Activated CD4-positive, alpha-beta memory T cell treated with anti-CD3 and anti-CD28 coated beads, Interleukin-2, amount 10 ng/mL, durations not matched to agents 7 days and 5 days (primary cell): ENCODE results near the gene PIR. TPM values are rescaled to one million over a fixed set of nuclear protein-coding genes. Genes with fewer than 3 reads are reported as not detected.

Experiments
- CTCF ChIA-PET: fragments of 350-600 bp; sonication (Branson Sonifier 250); formaldehyde crosslinking; loops from one replicate; lab custom pipeline; 2021; ENCODE audit warnings: antibody characterized with exemption, inconsistent platforms; lab: Charles Lee
- POLR2A ChIA-PET: fragments of 350-600 bp; sonication (Branson Sonifier 250); formaldehyde crosslinking; loops from one replicate; lab custom pipeline; 2021; ENCODE audit warnings: antibody characterized with exemption; lab: Charles Lee
- DNase-seq: peaks from one replicate; pipeline ENCODE4 v3.0.0-alpha.2; 2020
- H3K27ac Mint-ChIP-seq: one replicate; pipeline ENCODE4 v1.8.0; 2021; ENCODE audit warnings: mild to moderate bottlenecking, mixed read lengths
- H3K27me3 Mint-ChIP-seq: one replicate; pipeline ENCODE4 v1.8.0; 2021; ENCODE audit warnings: mixed read lengths
- H3K36me3 Mint-ChIP-seq: one replicate; pipeline ENCODE4 v1.8.0; 2021; ENCODE audit warnings: low read depth, mixed read lengths
- H3K4me1 Mint-ChIP-seq: one replicate; pipeline ENCODE4 v1.8.0; 2021; ENCODE audit warnings: mixed read lengths
- H3K4me3 Mint-ChIP-seq: one replicate; pipeline ENCODE4 v1.8.0; 2021; ENCODE audit warnings: mild to moderate bottlenecking, mixed read lengths
- H3K9me3 Mint-ChIP-seq: one replicate; pipeline ENCODE4 v1.8.0; 2021; ENCODE audit warnings: mixed read lengths
- total RNA-seq, 2 experiments: library from RNA; stranded (reverse); gene quantifications; one replicate each; pipeline ENCODE4 v1.2.3, GENCODE V29; 2021

The PIR gene
- total RNA-seq, 2 experiments from 2014 or later: 5.1 to 5.6 TPM

DNA sequence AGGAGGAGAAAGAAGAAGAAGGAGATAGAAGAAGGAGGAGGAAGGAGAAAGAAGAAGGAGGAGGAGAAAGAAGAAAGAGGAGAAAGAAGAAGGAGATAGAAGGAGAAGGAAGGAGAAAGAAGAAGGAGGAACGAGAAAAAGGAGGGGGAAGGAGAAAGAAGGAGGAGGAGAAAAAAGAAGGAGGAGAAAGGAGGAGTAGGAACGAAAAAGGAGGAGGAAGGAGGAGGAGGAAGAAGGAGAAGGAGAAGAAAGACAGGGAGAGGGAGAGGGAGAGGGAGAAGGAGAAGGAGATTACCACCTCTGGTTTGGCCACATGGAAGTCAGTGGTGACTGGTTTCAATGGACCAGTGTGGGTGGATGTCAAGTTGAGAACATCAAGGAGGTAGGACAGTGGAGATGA is 58.9 kb downstream of the PIR start:
- ChIA-PET POLR2A (no interaction called here), CTCF (no interaction called here)
- Mint-ChIP-seq H3K4me1 (no peaks in the 10 kb centered on the region), H3K27me3 (peaks cover 14% of the 10 kb centered on the region), H3K4me3 (no peak overlapping the region), H3K9me3 (no peaks in the 10 kb centered on the region), H3K27ac (no peak overlapping the region), H3K36me3 (no peaks in the 10 kb centered on the region)
- DNase-seq: no peak

DNA sequence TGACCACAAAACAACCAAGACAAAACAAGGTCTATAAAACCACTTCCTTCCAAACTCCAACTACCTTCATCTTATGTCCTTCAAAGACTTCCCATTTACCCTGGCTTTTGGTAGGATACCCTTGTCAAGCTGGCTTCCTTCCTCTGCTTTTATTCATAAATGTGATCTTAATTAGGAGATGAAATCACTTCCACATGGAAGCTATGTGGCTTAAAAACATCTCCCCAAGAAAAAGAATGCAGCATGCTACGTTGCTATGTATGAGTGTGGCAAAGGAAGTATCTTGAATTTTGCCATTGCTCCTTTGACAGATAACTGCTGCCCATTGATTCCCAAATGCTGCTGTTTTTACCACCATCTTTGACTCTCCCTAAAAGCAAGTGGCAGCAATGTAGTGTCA is 62.5 kb downstream of the PIR start:
- no peak for DNase-seq
- Mint-ChIP-seq H3K36me3 (no peaks in the 10 kb centered on the region), H3K27me3 (peaks cover 14% of the 10 kb centered on the region), H3K4me1 (no peaks in the 10 kb centered on the region), H3K9me3 (no peaks in the 10 kb centered on the region), H3K27ac (no peak overlapping the region), H3K4me3 (no peak overlapping the region)
- ChIA-PET CTCF (interaction anchor here (0.7 kb wide), 1 partner anchor 78 kb away, joined by 4 read pairs; no protein-coding TSS in a partner anchor), POLR2A (no interaction called here)

DNA sequence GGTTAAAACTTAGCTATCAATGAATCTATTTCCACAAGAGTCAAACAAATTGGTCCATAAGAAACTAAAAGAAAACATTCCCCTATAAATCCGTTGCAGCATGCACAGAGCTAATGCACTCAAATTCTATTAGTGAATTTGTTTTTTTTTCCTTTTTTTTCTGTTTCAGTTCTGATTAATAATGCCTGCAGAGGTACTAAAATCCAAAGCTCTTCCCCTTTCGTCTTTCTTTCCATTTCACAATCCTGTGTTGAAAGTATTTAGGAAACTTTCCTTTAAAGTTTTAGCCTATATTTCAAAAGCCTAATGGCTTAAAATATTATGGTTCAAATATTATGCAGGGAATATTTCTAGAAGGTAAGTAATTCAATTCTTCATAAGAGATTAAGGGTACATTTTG is 63.1 kb downstream of the PIR start:
- Mint-ChIP-seq H3K27ac (no peak overlapping the region), H3K36me3 (no peaks in the 10 kb centered on the region), H3K9me3 (no peaks in the 10 kb centered on the region), H3K4me1 (no peaks in the 10 kb centered on the region), H3K27me3 (peaks cover 14% of the 10 kb centered on the region), H3K4me3 (no peak overlapping the region)
- CTCF ChIA-PET: interaction anchor here (0.7 kb wide), 1 partner anchor 77 kb away, joined by 4 read pairs; no protein-coding TSS in a partner anchor
- POLR2A ChIA-PET: no interaction called here
- DNase-seq: no peak

DNA sequence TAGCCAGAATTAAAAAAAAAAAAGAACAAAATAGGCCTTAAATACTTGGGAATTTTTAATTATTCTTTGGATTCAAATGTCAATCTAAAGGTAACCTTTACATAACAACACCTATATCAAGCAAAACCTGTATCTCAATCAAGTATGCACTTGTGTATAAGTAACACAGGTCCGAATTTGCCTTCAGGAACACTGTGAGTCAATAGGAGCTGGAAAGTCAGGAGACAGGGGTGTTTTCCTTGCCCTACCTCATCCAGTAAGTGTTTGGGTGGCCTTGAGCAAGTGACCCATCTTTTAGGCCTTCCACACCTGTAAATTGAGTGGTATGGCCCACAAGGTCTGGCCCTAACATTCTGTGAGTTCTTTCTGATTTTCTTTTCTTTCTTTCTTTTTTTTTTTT is 68.1 kb downstream of the PIR start:
- H3K27me3 Mint-ChIP-seq: no peaks in the 10 kb centered on the region
- CTCF ChIA-PET: no interaction called here
- H3K27ac Mint-ChIP-seq: no peak overlapping the region
- POLR2A ChIA-PET: no interaction called here
- no peaks in the 10 kb centered on the region for H3K4me1 Mint-ChIP-seq
- H3K36me3 Mint-ChIP-seq: no peaks in the 10 kb centered on the region
- no peak for DNase-seq
- no peaks in the 10 kb centered on the region for H3K9me3 Mint-ChIP-seq
- H3K4me3 Mint-ChIP-seq: no peak overlapping the region

DNA sequence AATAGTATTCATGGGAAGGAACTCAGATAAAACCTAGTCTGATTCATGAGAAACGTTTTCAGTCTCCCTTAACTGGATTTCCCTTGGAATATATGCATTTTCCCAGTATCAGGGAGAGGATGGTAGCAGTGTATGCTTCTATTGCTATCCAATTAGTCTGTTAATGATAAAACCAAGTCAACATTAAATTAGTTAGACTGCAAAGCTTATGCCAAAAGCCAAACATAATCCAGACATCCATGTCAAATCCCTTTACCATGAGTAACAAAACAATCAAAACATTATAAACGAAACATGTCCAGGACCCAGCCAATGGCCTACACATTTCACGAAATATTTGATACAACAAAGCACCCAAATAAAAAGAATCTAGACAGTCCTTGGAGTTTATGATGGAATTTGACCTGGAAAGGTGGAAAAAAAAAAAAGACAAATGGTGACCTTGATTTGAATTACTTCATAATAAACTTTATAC is 74.4 kb downstream of the PIR start:
- ChIA-PET POLR2A (no interaction called here), CTCF (no interaction called here)
- H3K4me3 Mint-ChIP-seq: no peak overlapping the region
- no peaks in the 10 kb centered on the region for H3K27me3 Mint-ChIP-seq
- no peak for DNase-seq
- no peaks in the 10 kb centered on the region for H3K4me1 Mint-ChIP-seq
- no peaks in the 10 kb centered on the region for H3K9me3 Mint-ChIP-seq
- H3K36me3 Mint-ChIP-seq: no peaks in the 10 kb centered on the region
- H3K27ac Mint-ChIP-seq: no peak overlapping the region

DNA sequence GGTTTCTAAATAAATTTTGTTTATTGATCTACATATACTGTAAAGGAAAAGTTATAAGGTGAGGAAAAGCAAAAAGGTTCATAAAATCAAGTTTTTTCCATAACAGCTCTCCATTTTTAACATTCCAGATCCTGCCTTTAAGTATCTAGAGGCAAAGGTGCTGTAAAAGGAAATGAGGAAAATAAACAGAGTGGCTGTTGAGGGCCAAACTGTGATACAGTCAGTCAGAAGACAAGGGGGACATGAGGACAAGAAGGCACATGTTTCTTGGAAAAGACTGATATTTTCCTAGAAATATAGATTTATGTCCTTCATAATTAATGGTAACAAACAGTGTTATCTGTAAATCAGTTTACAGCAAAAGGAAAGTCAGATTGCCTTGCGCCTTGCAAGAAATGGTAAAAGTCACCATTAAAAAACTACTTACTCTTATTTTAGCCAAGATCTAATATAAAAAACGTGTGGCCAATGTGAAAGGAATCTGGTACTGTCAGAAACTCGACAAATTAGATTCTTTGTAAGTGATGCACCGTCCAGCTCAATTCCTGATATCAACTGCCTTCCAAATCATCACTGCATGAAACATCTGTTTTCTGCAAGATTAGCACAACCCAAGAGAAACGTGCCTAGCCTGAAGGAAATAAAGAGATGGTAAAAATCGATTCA is 75.0 kb downstream of the PIR start:
- H3K4me3 Mint-ChIP-seq: no peak overlapping the region

DNA sequence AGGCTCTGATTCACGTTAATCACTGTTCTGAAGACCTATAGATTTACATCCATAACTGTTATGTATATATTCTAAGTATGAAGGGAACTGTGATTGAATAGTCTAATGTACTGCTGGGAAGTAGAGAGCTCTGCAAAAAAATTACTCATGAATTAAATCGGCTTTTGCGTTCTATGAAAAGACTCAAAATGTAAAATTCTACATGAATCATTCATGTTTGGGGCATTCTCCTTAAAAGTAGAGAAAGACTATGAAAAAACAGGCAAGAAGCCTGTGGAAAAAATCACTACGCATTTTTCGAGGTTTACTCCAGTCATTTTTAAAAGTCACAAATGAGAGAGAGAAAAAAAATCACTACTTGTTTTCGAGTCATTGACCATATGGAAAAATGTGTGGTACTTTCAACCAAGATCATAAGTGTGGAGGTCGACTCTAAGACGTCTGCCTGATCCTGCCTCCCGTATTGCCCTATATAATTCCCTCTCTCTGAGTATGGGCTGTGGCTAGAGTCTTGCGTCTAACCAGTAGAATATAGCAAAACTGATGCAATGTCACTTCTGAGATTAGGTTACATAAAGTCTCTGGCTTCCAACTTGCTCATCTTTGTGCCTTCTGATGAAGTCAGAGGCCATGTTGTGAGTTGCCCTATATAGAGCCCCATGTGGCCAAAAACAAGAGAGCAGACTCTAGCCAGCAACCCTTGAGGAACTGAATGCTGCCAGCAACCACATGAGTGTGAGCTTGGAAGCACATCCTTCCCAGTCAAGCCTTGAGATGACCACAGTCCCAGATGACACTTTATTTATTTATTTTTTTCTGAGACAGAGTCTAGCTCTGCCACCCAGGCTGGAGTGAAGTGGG is 76.8 kb downstream of the PIR start:
- ChIA-PET CTCF (no interaction called here), POLR2A (no interaction called here)
- Mint-ChIP-seq H3K4me1 (no peaks in the 10 kb centered on the region), H3K27me3 (no peaks in the 10 kb centered on the region), H3K4me3 (no peak overlapping the region), H3K27ac (no peak overlapping the region), H3K9me3 (no peaks in the 10 kb centered on the region), H3K36me3 (no peaks in the 10 kb centered on the region)
- DNase-seq: no peak

More for the DNA sequence above, 75.0 kb downstream of the PIR start:
- no peaks in the 10 kb centered on the region for H3K36me3 Mint-ChIP-seq
- CTCF ChIA-PET: no interaction called here
- POLR2A ChIA-PET: no interaction called here
- no peak for DNase-seq
- no peaks in the 10 kb centered on the region for H3K27me3 Mint-ChIP-seq
- H3K4me1 Mint-ChIP-seq: no peaks in the 10 kb centered on the region
- no peak overlapping the region for H3K27ac Mint-ChIP-seq
- no peaks in the 10 kb centered on the region for H3K9me3 Mint-ChIP-seq

DNA sequence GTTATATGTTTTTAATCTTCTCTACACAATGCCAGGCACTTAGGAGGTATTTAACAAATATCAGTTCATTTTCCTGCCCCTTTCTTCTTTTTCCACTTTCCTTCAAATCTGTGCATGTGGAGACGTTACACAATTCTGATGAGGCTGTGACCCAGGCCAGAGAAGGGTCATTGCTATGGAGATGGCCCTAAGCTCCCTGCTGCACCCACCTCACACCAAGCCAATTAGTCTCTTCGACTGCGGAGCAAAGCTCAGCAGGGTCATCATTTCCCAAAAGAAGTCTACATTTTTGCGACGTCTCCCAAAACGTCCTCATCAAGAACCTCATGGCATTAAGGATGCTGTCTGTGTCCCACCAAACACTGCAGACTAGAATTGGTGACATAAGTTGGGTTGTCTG is 80.0 kb downstream of the PIR start:
- ChIA-PET POLR2A (no interaction called here), CTCF (interaction anchor here (1.0 kb wide), 1 partner anchor 213 kb away, joined by 3 read pairs; no protein-coding TSS in a partner anchor)
- H3K27ac Mint-ChIP-seq: no peak overlapping the region
- no peak overlapping the region for H3K4me3 Mint-ChIP-seq
- no peaks in the 10 kb centered on the region for H3K4me1 Mint-ChIP-seq
- no peaks in the 10 kb centered on the region for H3K27me3 Mint-ChIP-seq
- H3K9me3 Mint-ChIP-seq: no peaks in the 10 kb centered on the region
- H3K36me3 Mint-ChIP-seq: no peaks in the 10 kb centered on the region
- no peak for DNase-seq

DNA sequence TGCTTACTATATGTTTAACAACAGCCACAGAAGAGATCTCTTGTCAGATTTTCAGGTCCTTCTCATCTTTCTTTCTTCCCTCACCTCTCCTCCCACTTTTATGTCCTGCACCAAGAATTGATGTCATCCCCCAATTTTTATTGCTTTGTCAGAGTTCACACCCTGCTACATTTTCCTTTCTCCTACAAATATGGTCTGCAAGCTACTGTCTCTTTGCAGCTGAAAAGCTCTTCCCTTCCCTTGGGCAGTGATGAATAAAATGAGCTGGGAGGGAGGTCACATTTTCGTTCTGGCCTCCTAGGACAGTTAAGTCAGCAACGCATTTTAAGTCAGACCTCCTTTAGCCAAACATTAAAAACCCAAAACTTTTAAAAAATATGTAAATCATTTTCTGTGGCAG is 82.2 kb downstream of the PIR start:
- DNase-seq: no peak
- ChIA-PET CTCF (no interaction called here), POLR2A (no interaction called here)
- H3K27ac Mint-ChIP-seq: no peak overlapping the region
- H3K36me3 Mint-ChIP-seq: no peaks in the 10 kb centered on the region
- no peak overlapping the region for H3K4me3 Mint-ChIP-seq
- no peaks in the 10 kb centered on the region for H3K4me1 Mint-ChIP-seq
- H3K9me3 Mint-ChIP-seq: no peaks in the 10 kb centered on the region
- no peaks in the 10 kb centered on the region for H3K27me3 Mint-ChIP-seq

DNA sequence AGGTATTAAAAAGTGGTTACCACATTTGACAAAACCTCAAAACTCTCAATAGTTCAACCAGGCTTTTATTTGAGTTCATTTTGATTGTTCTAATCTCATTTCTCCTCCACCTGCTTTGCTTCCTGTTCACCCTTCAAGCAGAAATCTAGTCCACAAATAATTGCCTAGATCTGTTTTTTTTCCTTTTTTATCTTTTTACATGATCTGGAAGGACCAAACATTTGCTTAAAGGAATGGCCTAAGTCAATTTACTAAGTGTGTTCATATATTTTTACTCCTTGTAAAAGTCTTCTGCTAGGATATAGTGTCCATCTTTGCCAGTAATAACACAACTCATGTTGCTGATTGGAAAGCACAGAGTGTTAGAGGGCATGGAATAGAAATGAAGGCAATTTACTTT is 82.7 kb downstream of the PIR start:
- H3K36me3 Mint-ChIP-seq: no peaks in the 10 kb centered on the region
- H3K27me3 Mint-ChIP-seq: no peaks in the 10 kb centered on the region
- H3K9me3 Mint-ChIP-seq: no peaks in the 10 kb centered on the region

DNA sequence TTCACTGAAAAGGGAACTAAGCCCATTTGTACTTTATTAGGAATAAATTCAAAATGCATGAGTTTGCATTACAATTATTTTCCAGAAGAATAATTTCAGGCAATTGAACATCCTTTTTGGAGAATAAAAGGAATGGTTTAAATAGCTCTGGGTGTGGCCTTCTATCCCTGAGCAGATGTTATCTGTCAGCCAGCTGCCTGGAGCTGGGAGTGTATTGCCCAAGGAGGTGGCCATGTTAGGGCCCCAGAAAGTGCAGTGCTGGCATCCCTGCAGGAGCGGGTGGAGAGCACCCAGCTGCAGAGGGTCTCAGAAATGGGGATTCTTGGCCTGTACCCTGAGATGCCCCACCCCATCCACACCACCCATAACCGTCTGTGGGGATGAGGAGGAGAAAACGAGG is 87.3 kb downstream of the PIR start:
- Mint-ChIP-seq H3K36me3 (no peaks in the 10 kb centered on the region), H3K9me3 (no peaks in the 10 kb centered on the region), H3K4me1 (peaks cover 6% of the 10 kb centered on the region), H3K27me3 (no peaks in the 10 kb centered on the region), H3K27ac (no peak overlapping the region), H3K4me3 (no peak overlapping the region)
- POLR2A ChIA-PET: no interaction called here
- DNase-seq: no peak
- CTCF ChIA-PET: no interaction called here

More for the DNA sequence above, 82.7 kb downstream of the PIR start:
- no peak overlapping the region for H3K27ac Mint-ChIP-seq
- POLR2A ChIA-PET: no interaction called here
- CTCF ChIA-PET: no interaction called here
- no peak for DNase-seq
- no peaks in the 10 kb centered on the region for H3K4me1 Mint-ChIP-seq
- no peak overlapping the region for H3K4me3 Mint-ChIP-seq

DNA sequence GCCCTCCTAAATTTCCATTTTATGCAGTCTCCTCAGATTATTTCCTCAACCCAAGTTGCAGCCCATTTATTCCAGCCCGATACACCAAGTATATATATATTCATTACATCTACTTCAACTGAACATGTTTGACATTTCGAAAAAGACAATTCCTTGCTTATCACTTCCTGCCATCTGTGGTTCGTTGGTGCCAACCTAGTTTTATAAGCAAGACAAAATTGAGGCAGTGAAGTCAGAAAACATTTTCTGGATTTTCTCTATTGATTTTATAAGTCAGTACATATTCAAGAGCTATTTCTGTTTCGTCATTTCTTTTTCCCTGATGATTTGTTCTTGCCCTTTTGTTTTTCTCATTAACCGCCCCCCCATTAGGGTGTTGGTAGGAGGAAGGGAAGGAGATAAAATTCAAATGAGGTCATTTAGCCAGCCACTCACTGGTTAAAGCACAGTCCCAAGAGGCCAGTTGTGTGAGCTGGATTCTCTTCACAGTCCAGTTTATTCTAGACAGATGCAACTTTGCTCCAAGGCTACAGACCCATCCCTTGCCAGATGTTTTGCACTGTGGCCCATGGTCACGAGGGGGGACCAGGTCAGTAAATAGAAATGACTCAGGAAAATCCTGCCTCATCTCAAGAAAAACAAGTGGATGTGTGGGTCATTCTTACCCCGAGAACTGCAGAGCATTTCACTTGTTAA is 88.6 kb downstream of the PIR start:
- no peak overlapping the region for H3K4me3 Mint-ChIP-seq
- POLR2A ChIA-PET: no interaction called here
- no peak overlapping the region for H3K27ac Mint-ChIP-seq
- H3K4me1 Mint-ChIP-seq: peaks cover 6% of the 10 kb centered on the region
- H3K36me3 Mint-ChIP-seq: no peaks in the 10 kb centered on the region
- no peaks in the 10 kb centered on the region for H3K27me3 Mint-ChIP-seq
- no peaks in the 10 kb centered on the region for H3K9me3 Mint-ChIP-seq
- no peak for DNase-seq
- CTCF ChIA-PET: no interaction called here

DNA sequence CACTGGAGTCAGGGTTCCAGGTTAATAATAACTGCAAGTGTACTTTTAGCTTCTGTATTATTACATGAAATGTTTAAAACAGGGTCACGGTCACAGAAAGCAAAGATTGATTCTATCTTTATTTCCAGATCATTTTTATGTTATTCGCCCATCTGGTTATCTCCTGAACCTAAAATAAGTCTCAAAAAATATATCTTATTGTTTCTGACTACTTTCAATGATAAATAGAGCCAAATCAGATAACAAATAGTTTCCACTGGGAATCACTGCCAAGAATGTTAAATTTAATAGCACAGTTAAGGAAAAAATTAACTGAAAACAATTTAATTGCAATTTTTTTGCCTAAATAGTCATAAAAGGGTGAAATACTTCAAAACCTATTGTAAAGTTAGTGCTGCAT is 91.8 kb downstream of the PIR start:
- Mint-ChIP-seq H3K9me3 (no peaks in the 10 kb centered on the region), H3K36me3 (no peaks in the 10 kb centered on the region), H3K27ac (no peak overlapping the region), H3K4me1 (peaks cover 6% of the 10 kb centered on the region), H3K4me3 (no peak overlapping the region), H3K27me3 (no peaks in the 10 kb centered on the region)
- ChIA-PET CTCF (no interaction called here), POLR2A (no interaction called here)
- DNase-seq: no peak
